Esophagus muscularis mucosa (tissue), 4 donors: ENCODE results near the gene CYP8B1. TPM values are rescaled to one million over a fixed set of nuclear protein-coding genes. Genes with fewer than 3 reads are reported as not detected.

ENCODE experiments used
- DNase-seq: peaks from one replicate; pipeline ENCODE4 v3.0.0-alpha.2; 2017; ENCODE audit errors: extremely low spot score
- H3K27ac ChIP-seq, 4 donors: fragments of 200-600 bp; sonication (generic); replicated peaks in 1 of 4; 1 replicate in 3 of 4; 2 replicates in 1 of 4; pipeline ENCODE4 v1.5.1; 2016 to 2019; ENCODE audit warnings: mild to moderate bottlenecking in 1 of 4
- H3K27me3 ChIP-seq, 4 donors: fragments of 200-600 bp; sonication (generic); one replicate each; pipeline versions ENCODE4 v1.5.1 to v1.6.0; 2016 to 2019
- H3K36me3 ChIP-seq, 4 donors: fragments of 200-600 bp; sonication (generic); one replicate each; pipeline ENCODE4 v1.5.1; 2016 to 2019
- H3K4me1 ChIP-seq, 4 donors: fragments of 200-600 bp; sonication (generic); one replicate each; pipeline ENCODE4 v1.5.1; 2016 to 2019
- H3K4me3 ChIP-seq, 4 donors: fragments of 200-600 bp; sonication (generic); 1 replicate in 2 of 4; 2 replicates in 2 of 4; pipeline ENCODE4 v1.5.1; 2016 to 2019; ENCODE audit warnings: mild to moderate bottlenecking in 4 of 4, moderate library complexity in 1 of 4
- H3K9me3 ChIP-seq, 4 donors: fragments of 200-600 bp; sonication (generic); 1 replicate in 3 of 4; 2 replicates in 1 of 4; pipeline ENCODE4 v1.5.1; 2016 to 2019
- EP300 ChIP-seq: sonication (generic); formaldehyde crosslinking; IDR thresholded peaks from one replicate; pipeline ENCODE4 v1.6.1; 2017; ENCODE audit warnings: antibody characterized with exemption
- POLR2A ChIP-seq: fragments of 450-650 bp; IDR thresholded peaks from one replicate; pipeline ENCODE4 v1.6.1; 2017; ENCODE audit warnings: antibody characterized with exemption, moderate library complexity, mild to moderate bottlenecking, low read depth
- POLR2AphosphoS5 ChIP-seq, 2 donors: sonication (generic); formaldehyde crosslinking; IDR thresholded peaks; one replicate each; pipeline ENCODE4 v1.6.1; 2017; ENCODE audit warnings: antibody characterized with exemption in 2 of 2
- WGBS: methylation state at CpG from one replicate; pipeline ENCODE4 v1.1.5; 2018; 5-methylcytosine and 5-hydroxymethylcytosine counted together
- intact Hi-C: fragments of 100-400 bp; cut with DNase I; formaldehyde crosslinking; loops from one replicate; pipeline ENCODE4 v1.15.1; 2023
- total RNA-seq, 4 donors: library from RNA; depleted of rRNA; stranded (reverse); fragments of >200 nt; gene quantifications; one replicate each; pipeline versions ENCODE4 v1.1.0 to v1.2.1, GENCODE V29; 2016
- TF ChIP-seq, protein P1 (sequence below), 3 experiments: fragments of 200-600 bp in 2 of 3; fragments of 450-650 bp in 1 of 3; sonication (generic) in 2 of 3; IDR thresholded peaks; one replicate each; pipeline ENCODE4 v1.5.1; 2017 to 2019; ENCODE audit warnings: antibody characterized with exemption in 3 of 3, mild to moderate bottlenecking in 2 of 3, moderate library complexity in 1 of 3

Gene CYP8B1
- total RNA-seq, 4 donors from 2014 or later: not detected

DNA sequence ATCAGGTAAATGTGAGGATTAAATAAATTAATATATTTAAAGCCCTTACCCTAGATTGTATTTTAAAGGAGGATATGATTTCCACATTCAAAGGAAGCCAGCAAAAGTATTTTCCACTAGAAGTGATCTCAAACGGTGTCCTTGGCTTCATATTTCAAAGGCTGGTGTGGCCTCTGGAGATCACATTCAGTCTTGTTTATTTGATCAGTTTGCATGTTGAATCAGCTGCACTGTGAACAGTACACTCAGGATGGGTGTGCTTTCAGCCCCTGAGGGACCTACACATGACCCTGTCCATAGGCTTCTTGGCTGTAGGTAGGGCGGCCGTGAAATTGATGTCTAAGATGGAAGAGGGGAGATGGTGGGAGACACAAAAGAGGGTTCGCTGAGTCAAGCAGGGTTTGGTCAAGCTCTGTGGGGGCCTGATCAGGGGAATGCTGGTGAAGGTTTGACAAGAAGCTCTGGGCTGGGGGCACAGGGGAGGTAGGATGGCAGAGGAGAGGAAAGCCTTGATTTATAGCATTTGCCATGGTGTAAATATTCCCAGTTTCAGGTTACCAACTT is 21.9 kb downstream of the CYP8B1 start:
- Histone ChIP-seq H3K27me3 (no peaks in the 10 kb centered on the region), H3K27ac (no peak overlapping the region), H3K36me3 (no peaks in the 10 kb centered on the region), H3K4me3 (no peak overlapping the region), H3K9me3 (no peaks in the 10 kb centered on the region), H3K4me1 (peaks cover 7 to 13% (median 10%) of the 10 kb centered on the region in 4 donors)
- WGBS: 83% methylated on average over 4 of the region's 4 CpGs
- DNase-seq: no peak
- no peak for TF ChIP-seq EP300
- TF ChIP-seq POLR2A: no peak
- TF ChIP-seq, protein P1, sequence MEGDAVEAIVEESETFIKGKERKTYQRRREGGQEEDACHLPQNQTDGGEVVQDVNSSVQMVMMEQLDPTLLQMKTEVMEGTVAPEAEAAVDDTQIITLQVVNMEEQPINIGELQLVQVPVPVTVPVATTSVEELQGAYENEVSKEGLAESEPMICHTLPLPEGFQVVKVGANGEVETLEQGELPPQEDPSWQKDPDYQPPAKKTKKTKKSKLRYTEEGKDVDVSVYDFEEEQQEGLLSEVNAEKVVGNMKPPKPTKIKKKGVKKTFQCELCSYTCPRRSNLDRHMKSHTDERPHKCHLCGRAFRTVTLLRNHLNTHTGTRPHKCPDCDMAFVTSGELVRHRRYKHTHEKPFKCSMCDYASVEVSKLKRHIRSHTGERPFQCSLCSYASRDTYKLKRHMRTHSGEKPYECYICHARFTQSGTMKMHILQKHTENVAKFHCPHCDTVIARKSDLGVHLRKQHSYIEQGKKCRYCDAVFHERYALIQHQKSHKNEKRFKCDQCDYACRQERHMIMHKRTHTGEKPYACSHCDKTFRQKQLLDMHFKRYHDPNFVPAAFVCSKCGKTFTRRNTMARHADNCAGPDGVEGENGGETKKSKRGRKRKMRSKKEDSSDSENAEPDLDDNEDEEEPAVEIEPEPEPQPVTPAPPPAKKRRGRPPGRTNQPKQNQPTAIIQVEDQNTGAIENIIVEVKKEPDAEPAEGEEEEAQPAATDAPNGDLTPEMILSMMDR (IDR thresholded peaks at IDR 0.05): no peak
- no peak for TF ChIP-seq POLR2AphosphoS5 (IDR thresholded peaks at IDR 0.05)
- intact Hi-C loops: no loop called here

DNA sequence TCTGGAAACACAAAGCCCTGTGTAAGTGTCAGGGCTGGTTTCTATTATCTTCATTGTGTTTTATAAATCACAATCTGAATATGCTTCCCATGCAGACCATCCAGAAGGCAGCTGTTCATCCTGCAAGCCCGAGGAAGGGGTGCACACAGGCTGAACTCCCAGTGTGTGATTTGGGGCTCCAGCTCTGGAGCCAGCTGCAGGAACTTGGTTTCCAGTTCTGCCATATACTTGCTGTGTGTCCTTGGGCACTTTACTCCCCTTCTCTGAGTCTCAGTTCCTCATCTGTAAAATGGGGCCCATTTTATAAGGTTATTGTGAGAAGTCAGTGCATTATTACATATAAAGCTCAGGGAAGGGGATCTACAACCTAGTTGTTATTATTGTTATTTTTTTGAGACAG is 22.6 kb downstream of the CYP8B1 start:
- intact Hi-C loops: no loop called here
- DNase-seq: no peak
- H3K4me1 ChIP-seq: peaks cover 7 to 13% (median 10%) of the 10 kb centered on the region in 4 donors
- WGBS: 50% methylated on average over 1 of the region's 1 CpG
- peak overlapping the region in 1 of 4 donors; percentile 20 for H3K27ac ChIP-seq
- TF ChIP-seq POLR2AphosphoS5 (IDR thresholded peaks at IDR 0.05): no peak
- no peak for TF ChIP-seq POLR2A
- no peak for TF ChIP-seq EP300
- TF ChIP-seq, protein P1 (IDR thresholded peaks at IDR 0.05): no peak
- H3K36me3 ChIP-seq: no peaks in the 10 kb centered on the region
- no peaks in the 10 kb centered on the region for H3K9me3 ChIP-seq
- H3K27me3 ChIP-seq: no peaks in the 10 kb centered on the region
- no peak overlapping the region for H3K4me3 ChIP-seq

DNA sequence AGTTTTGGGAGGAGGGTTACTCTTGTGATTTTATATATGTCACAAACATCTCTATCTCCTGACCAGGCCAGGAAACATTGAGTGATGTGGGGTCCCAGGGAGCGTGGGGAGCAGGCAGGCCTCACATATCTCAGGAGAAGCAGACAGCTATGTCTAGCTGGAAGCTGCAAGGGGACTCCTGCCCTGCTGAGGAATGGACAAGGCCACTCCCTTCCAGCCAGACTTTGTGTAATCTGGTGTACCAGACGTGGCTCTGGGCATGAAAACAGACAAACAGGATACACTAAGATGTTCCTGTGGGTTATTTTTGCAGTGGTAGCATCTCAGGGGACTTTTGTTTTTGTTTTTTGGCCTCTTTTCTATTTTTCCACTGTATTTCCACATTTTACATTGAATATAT is 23.2 kb downstream of the CYP8B1 start:
- 56% methylated on average over 2 of the region's 2 CpGs for WGBS
- intact Hi-C loops: no loop called here
- no peaks in the 10 kb centered on the region for H3K9me3 ChIP-seq
- no peak overlapping the region for H3K4me3 ChIP-seq
- peaks cover 7 to 17% (median 15%) of the 10 kb centered on the region in 4 donors for H3K4me1 ChIP-seq
- H3K27me3 ChIP-seq: no peaks in the 10 kb centered on the region
- peak overlapping the region in 1 of 4 donors; percentile 20 for H3K27ac ChIP-seq
- no peak for TF ChIP-seq EP300
- TF ChIP-seq, protein P1 (IDR thresholded peaks at IDR 0.05): no peak
- peak; percentile 13 for TF ChIP-seq POLR2A
- TF ChIP-seq POLR2AphosphoS5 (IDR thresholded peaks at IDR 0.05): peak in 1 of 2 donors; percentile 54
- no peaks in the 10 kb centered on the region for H3K36me3 ChIP-seq
- DNase-seq: no peak

- intact Hi-C loops: no loop called here
- no peaks in the 10 kb centered on the region for H3K27me3 ChIP-seq
- H3K36me3 ChIP-seq: no peaks in the 10 kb centered on the region
- H3K4me3 ChIP-seq: no peak overlapping the region
- H3K9me3 ChIP-seq: no peaks in the 10 kb centered on the region
- H3K4me1 ChIP-seq: peaks cover 14 to 28% (median 26%) of the 10 kb centered on the region in 4 donors
- WGBS: 86% methylated on average over 6 of the region's 6 CpGs
- DNase-seq: no peak
- H3K27ac ChIP-seq: peak overlapping the region in 1 of 4 donors; percentile 11
- TF ChIP-seq POLR2AphosphoS5 (IDR thresholded peaks at IDR 0.05) (no peak), POLR2A (no peak), EP300 (no peak)
- TF ChIP-seq, protein P1 (IDR thresholded peaks at IDR 0.05): no peak
Observed at GRCh38 chr3:42851228-42851834, 24.3 kb downstream of the CYP8B1 start.
